Measurements from ENCODE around the gene SPATA9. TPM values are rescaled to one million over a fixed set of nuclear protein-coding genes. Genes with fewer than 3 reads are reported as not detected.

SPATA9 gene
- total RNA-seq, 4 donors from 2014 or later, result 0.76 TPM; not detected in 3

- intact Hi-C loops (cut with DNase I; ENCODE audit: low total_unique reads), result no loop called here
- H3K4me1 ChIP-seq, result no peaks in the 10 kb centered on the region
- ATAC-seq (no peak), DNase-seq (no peak)
- in situ Hi-C loops (cut with MboI; ENCODE audit: low sequenced_read_pairs in 4 of 4), result no loop called here
- no peaks in the 10 kb centered on the region for H3K9me3 ChIP-seq
- TF ChIP-seq CTCF (IDR thresholded peaks at IDR 0.05 in 4 of 5, conservative IDR thresholded peaks at IDR 0.05 in 1 of 5) (no peak), POLR2A (IDR thresholded peaks at IDR 0.05) (no peak)
- H3K27me3 ChIP-seq, result no peaks in the 10 kb centered on the region
- no peak overlapping the region for H3K4me3 ChIP-seq
- H3K27ac ChIP-seq, result no peak overlapping the region
- H3K36me3 ChIP-seq, result no peaks in the 10 kb centered on the region
These were observed 71.4 kb downstream of the SPATA9 start for GRCh38 chr5:95611396-95611795.

- H3K36me3 ChIP-seq, result no peaks in the 10 kb centered on the region
- in situ Hi-C loops (cut with MboI; ENCODE audit: low sequenced_read_pairs in 4 of 4) (no loop called here), intact Hi-C loops (cut with DNase I; ENCODE audit: low total_unique reads) (no loop called here)
- H3K27ac ChIP-seq, result no peak overlapping the region
- DNase-seq, result no peak
- TF ChIP-seq CTCF (IDR thresholded peaks at IDR 0.05 in 4 of 5, conservative IDR thresholded peaks at IDR 0.05 in 1 of 5) (no peak), POLR2A (IDR thresholded peaks at IDR 0.05) (no peak)
- H3K4me1 ChIP-seq, result no peaks in the 10 kb centered on the region
- H3K4me3 ChIP-seq, result no peak overlapping the region
- H3K27me3 ChIP-seq, result no peaks in the 10 kb centered on the region
- H3K9me3 ChIP-seq, result no peaks in the 10 kb centered on the region
- no peak for ATAC-seq
These were observed 72.2 kb downstream of the SPATA9 start for GRCh38 chr5:95610546-95610945.

- ATAC-seq, result no peak
- intact Hi-C loops (cut with DNase I; ENCODE audit: low total_unique reads), result no loop called here
- no peaks in the 10 kb centered on the region for H3K4me1 ChIP-seq
- TF ChIP-seq POLR2A (IDR thresholded peaks at IDR 0.05) (no peak), CTCF (IDR thresholded peaks at IDR 0.05 in 4 of 5, conservative IDR thresholded peaks at IDR 0.05 in 1 of 5) (no peak)
- H3K4me3 ChIP-seq, result no peak overlapping the region
- no peaks in the 10 kb centered on the region for H3K36me3 ChIP-seq
- H3K27me3 ChIP-seq, result no peaks in the 10 kb centered on the region
- H3K9me3 ChIP-seq, result no peaks in the 10 kb centered on the region
- in situ Hi-C loops (cut with MboI; ENCODE audit: low sequenced_read_pairs in 4 of 4), result no loop called here
- DNase-seq, result no peak
- H3K27ac ChIP-seq, result no peak overlapping the region
These were observed 73.1 kb downstream of the SPATA9 start for GRCh38 chr5:95609711-95610110.

Other genes starting within 250 kb of the SPATA9 start
- 10 to 100 TPM; 40.6 to 54.4 (median 43.4) TPM for gene SKIC3, start 128.0 kb downstream of the SPATA9 start, total RNA-seq
- 1 to 10 TPM; 2.3 to 4.3 (median 2.8) TPM for gene ARSK, start 127.9 kb downstream of the SPATA9 start, total RNA-seq
- under 1 TPM in 3 of 4 donors, not detected in 1; 0.29 to 0.59 (median 0.29) TPM for gene GPR150, start 62.9 kb downstream of the SPATA9 start, total RNA-seq
- 1 to 10 TPM in 3 of 4 donors, under 1 TPM in 1; 0.89 to 2.9 (median 1.6) TPM for gene RFESD, start 36.2 kb downstream of the SPATA9 start, total RNA-seq
- gene RHOBTB3, start 48.3 kb upstream of the SPATA9 start, total RNA-seq, result 100 to 1,000 TPM in 1 of 4 donors, 10 to 100 TPM in 3; 40.1 to 134 (median 86.9) TPM
- gene GLRX, start 139.7 kb upstream of the SPATA9 start, total RNA-seq, result 1,000 to 10,000 TPM; 1,042 to 2,721 (median 1,859) TPM